ENCODE data around the gene SNED1.
A peak's percentile ranks its signal among the peaks of the same experiment; 100 is the strongest.

Gene SNED1

DNA sequence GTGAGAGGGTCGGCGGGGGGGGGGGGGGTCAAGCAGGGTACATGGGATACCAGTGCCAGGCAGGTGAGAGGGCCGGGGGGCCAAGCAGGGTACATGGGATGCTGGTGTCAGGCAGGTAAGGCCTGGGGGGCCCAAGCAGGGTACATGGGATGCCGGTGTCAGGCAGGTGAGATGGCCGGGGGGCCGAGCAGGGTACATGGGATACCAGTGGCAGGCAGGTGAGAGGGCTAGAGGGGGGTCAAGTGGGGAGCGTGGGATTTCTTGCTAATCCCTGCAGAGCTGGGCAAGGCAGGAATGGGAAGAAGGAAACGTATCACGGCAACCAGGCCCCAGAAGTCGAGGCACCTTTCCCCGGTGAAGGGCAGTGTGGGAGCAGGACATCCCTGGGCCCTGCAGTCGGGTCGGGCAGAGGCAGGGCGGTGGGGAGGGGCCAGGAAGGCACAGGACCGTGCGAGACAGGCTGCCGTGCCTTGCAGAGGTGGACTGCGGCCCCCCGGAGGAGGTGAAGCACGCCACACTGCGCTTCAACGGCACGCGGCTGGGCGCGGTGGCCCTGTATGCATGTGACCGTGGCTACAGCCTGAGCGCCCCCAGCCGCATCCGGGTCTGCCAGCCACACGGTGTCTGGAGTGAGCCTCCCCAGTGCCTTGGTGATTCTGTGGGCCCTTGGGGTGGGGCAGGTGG is 54.4 kb downstream of the SNED1 start:
- WGBS, 2 donors (ENCODE audit: extremely low coverage in 2 of 2, insufficient read length in 2 of 2, insufficient replicate concordance in 1 of 2), result no CpG with 5 or more reads among the region's 31 CpGs
- H3K36me3 ChIP-seq (replicated peaks in 1 of 2; ENCODE audit: control insufficient read depth in 2 of 2, insufficient read depth in 2 of 2, low read length in 2 of 2), result no peaks in the 10 kb centered on the region
- no peak for DNase-seq (ENCODE audit: low spot score)

DNA sequence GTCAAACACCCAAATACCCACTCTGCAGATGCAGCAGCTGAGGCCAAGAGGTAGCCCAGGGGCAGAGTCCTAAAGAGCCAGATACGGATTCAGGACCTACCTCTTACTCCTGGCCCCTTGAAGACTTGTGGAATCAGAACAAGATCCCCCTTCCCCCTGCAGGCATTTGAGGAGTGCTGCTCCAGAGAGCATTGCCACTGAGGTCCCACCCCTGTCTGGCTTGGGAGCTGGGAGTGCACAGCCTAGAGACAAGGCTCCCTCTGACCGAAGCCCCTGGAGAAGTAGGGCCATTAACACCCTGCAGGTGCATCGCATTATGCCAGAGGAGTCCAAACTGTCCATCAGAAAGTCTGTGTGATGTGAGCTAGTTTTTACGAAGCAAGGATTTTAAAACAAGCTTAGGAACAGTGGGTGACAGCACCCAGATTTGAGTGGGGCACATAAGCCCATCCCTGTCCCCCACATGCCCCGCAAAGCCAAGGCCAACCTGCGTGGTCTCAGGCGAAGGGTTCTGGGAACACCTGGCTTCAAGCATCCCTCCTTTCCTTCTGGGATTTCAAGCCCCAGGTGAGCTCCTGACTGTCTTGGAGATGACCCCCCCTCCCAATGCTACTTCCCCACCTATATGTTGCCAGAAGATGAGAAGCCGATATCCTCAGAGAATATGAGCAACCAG is 55.3 kb downstream of the SNED1 start:
- no peak overlapping the region for H2BK12ac ChIP-seq (ENCODE audit: low read length)

More for the DNA sequence above, 54.4 kb downstream of the SNED1 start:
- no peak overlapping the region for H3K4ac ChIP-seq (ENCODE audit: low read length)
- H3K23ac ChIP-seq (ENCODE audit: low read depth, low read length, poor library complexity), result no peak overlapping the region
- peaks cover 0 to 29% (median 2%) of the 10 kb centered on the region in 3 experiments for H3K27me3 ChIP-seq (ENCODE audit: control insufficient read depth in 3 of 3, insufficient read depth in 3 of 3, low read depth in 1 of 3, low read length in 3 of 3)
- H2AFZ ChIP-seq (ENCODE audit: low read length), result no peak overlapping the region
- H2BK15ac ChIP-seq (ENCODE audit: low read length), result no peak overlapping the region
- no peak overlapping the region for H4K8ac ChIP-seq (ENCODE audit: low read depth, low read length)
- H3K4me1 ChIP-seq (ENCODE audit: control insufficient read depth in 2 of 2, insufficient read depth in 1 of 2, low read depth in 1 of 2, low read length in 2 of 2), result no peaks in the 10 kb centered on the region
- H2AK5ac ChIP-seq (ENCODE audit: low read depth, low read length), result no peak overlapping the region
- no peak overlapping the region for H2BK12ac ChIP-seq (ENCODE audit: low read length)
- no peak overlapping the region for H2BK5ac ChIP-seq (ENCODE audit: low read length)
- H3K14ac ChIP-seq (ENCODE audit: low read length), result peak overlapping the region; percentile 21
- H3K18ac ChIP-seq (ENCODE audit: low read length), result no peak overlapping the region
- H3K9ac ChIP-seq (ENCODE audit: low read depth, low read length, poor library complexity), result no peak overlapping the region
- no peak overlapping the region for H4K91ac ChIP-seq (ENCODE audit: low read depth, low read length, poor library complexity)
- H3K9me3 ChIP-seq (replicated peaks in 1 of 2; ENCODE audit: control insufficient read depth in 2 of 2, insufficient read depth in 1 of 2, low read depth in 1 of 2, low read length in 2 of 2), result no peaks in the 10 kb centered on the region
- no peak overlapping the region for H3K27ac ChIP-seq (replicated peaks; ENCODE audit: low read length)
- no peak overlapping the region for H2BK120ac ChIP-seq (ENCODE audit: low read depth, low read length)
- peaks cover 3% of the 10 kb centered on the region for H3K79me1 ChIP-seq (ENCODE audit: low read depth, low read length)
- no peak overlapping the region for H3K4me3 ChIP-seq (ENCODE audit: low read length in 2 of 2)
- no peak overlapping the region for H3K4me2 ChIP-seq (ENCODE audit: insufficient read depth, low read length, poor library complexity, severe bottlenecking)

GRCh38 chr2:241061275-241061674 is 62.9 kb downstream of the SNED1 start:
- Histone ChIP-seq H3K27me3 (ENCODE audit: control insufficient read depth in 3 of 3, insufficient read depth in 3 of 3, low read depth in 1 of 3, low read length in 3 of 3) (peaks cover 0 to 43% (median 0%) of the 10 kb centered on the region in 3 experiments), H3K18ac (ENCODE audit: low read length) (no peak overlapping the region), H3K4me1 (ENCODE audit: control insufficient read depth in 2 of 2, insufficient read depth in 1 of 2, low read depth in 1 of 2, low read length in 2 of 2) (peaks cover 0 to 3% of the 10 kb centered on the region in 2 donors), H4K91ac (ENCODE audit: low read depth, low read length, poor library complexity) (no peak overlapping the region), H3K4me3 (ENCODE audit: low read length in 2 of 2) (no peak overlapping the region), H3K36me3 (replicated peaks in 1 of 2; ENCODE audit: control insufficient read depth in 2 of 2, insufficient read depth in 2 of 2, low read length in 2 of 2) (no peaks in the 10 kb centered on the region), H3K27ac (replicated peaks; ENCODE audit: low read length) (no peak overlapping the region), H2AFZ (ENCODE audit: low read length) (no peak overlapping the region), H3K4me2 (ENCODE audit: insufficient read depth, low read length, poor library complexity, severe bottlenecking) (no peak overlapping the region), H3K23ac (ENCODE audit: low read depth, low read length, poor library complexity) (no peak overlapping the region), H3K9me3 (replicated peaks in 1 of 2; ENCODE audit: control insufficient read depth in 2 of 2, insufficient read depth in 1 of 2, low read depth in 1 of 2, low read length in 2 of 2) (no peaks in the 10 kb centered on the region), H4K8ac (ENCODE audit: low read depth, low read length) (no peak overlapping the region), H3K14ac (ENCODE audit: low read length) (no peak overlapping the region), H2BK120ac (ENCODE audit: low read depth, low read length) (no peak overlapping the region), H3K4ac (ENCODE audit: low read length) (no peak overlapping the region), H2BK5ac (ENCODE audit: low read length) (no peak overlapping the region), H2BK15ac (ENCODE audit: low read length) (no peak overlapping the region), H3K79me1 (ENCODE audit: low read depth, low read length) (no peaks in the 10 kb centered on the region), H3K9ac (ENCODE audit: low read depth, low read length, poor library complexity) (no peak overlapping the region), H2AK5ac (ENCODE audit: low read depth, low read length) (no peak overlapping the region), H2BK12ac (ENCODE audit: low read length) (no peak overlapping the region)
- no CpG with 5 or more reads among the region's 6 CpGs for WGBS, 2 donors (ENCODE audit: extremely low coverage in 2 of 2, insufficient read length in 2 of 2, insufficient replicate concordance in 1 of 2)
- DNase-seq (ENCODE audit: low spot score), result no peak

More for the DNA sequence above, 55.3 kb downstream of the SNED1 start:
- Histone ChIP-seq H3K36me3 (replicated peaks in 1 of 2; ENCODE audit: control insufficient read depth in 2 of 2, insufficient read depth in 2 of 2, low read length in 2 of 2) (no peaks in the 10 kb centered on the region), H3K9me3 (replicated peaks in 1 of 2; ENCODE audit: control insufficient read depth in 2 of 2, insufficient read depth in 1 of 2, low read depth in 1 of 2, low read length in 2 of 2) (no peaks in the 10 kb centered on the region), H4K8ac (ENCODE audit: low read depth, low read length) (no peak overlapping the region), H3K79me1 (ENCODE audit: low read depth, low read length) (peaks cover 3% of the 10 kb centered on the region), H2BK120ac (ENCODE audit: low read depth, low read length) (no peak overlapping the region), H3K4me2 (ENCODE audit: insufficient read depth, low read length, poor library complexity, severe bottlenecking) (no peak overlapping the region), H3K23ac (ENCODE audit: low read depth, low read length, poor library complexity) (no peak overlapping the region), H3K27ac (replicated peaks; ENCODE audit: low read length) (no peak overlapping the region), H2AFZ (ENCODE audit: low read length) (no peak overlapping the region), H3K4me1 (ENCODE audit: control insufficient read depth in 2 of 2, insufficient read depth in 1 of 2, low read depth in 1 of 2, low read length in 2 of 2) (no peaks in the 10 kb centered on the region), H2BK5ac (ENCODE audit: low read length) (no peak overlapping the region), H3K14ac (ENCODE audit: low read length) (peak overlapping the region; percentile 38), H3K9ac (ENCODE audit: low read depth, low read length, poor library complexity) (no peak overlapping the region), H3K4ac (ENCODE audit: low read length) (no peak overlapping the region), H3K18ac (ENCODE audit: low read length) (no peak overlapping the region), H2AK5ac (ENCODE audit: low read depth, low read length) (no peak overlapping the region), H4K91ac (ENCODE audit: low read depth, low read length, poor library complexity) (no peak overlapping the region), H2BK15ac (ENCODE audit: low read length) (no peak overlapping the region), H3K4me3 (ENCODE audit: low read length in 2 of 2) (no peak overlapping the region), H3K27me3 (ENCODE audit: control insufficient read depth in 3 of 3, insufficient read depth in 3 of 3, low read depth in 1 of 3, low read length in 3 of 3) (peaks cover 0 to 27% (median 2%) of the 10 kb centered on the region in 3 experiments)
- DNase-seq (ENCODE audit: low spot score), result no peak
- WGBS, 2 donors (ENCODE audit: extremely low coverage in 2 of 2, insufficient read length in 2 of 2, insufficient replicate concordance in 1 of 2), result no CpG with 5 or more reads among the region's 8 CpGs

DNA sequence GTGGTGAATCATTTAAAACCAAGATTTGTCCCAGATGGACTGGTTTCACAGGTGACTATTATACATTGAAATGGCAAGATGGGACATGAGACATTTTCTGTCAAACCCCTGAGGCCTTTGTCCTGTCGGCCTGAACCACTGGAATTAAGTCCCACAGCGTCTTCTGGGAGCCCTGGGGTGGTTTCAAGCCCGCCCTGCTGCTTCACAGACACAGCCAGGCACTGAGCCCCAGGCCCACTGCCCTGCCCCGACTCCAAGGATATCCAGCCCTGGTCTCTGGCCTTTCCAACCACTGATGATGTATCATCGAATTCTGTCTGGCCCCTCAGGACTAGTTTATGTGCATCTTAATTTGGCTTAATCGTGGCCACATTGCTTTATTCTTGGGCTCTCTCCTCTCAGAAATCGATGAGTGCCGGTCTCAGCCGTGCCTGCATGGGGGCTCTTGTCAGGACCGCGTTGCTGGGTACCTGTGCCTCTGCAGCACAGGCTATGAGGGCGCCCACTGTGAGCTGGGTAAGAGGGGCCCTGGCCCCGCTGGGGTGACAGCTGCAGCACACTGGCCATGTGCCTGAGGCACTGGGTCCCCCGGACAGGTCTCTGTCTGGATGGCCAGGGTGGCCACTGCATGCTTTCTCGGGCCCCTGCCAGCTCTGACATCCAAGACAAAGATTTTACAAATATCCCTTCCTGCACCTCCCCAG is 64.1 kb downstream of the SNED1 start:
- H3K4me2 ChIP-seq (ENCODE audit: insufficient read depth, low read length, poor library complexity, severe bottlenecking), result no peak overlapping the region
- WGBS, 2 donors (ENCODE audit: extremely low coverage in 2 of 2, insufficient read length in 2 of 2, insufficient replicate concordance in 1 of 2), result no CpG with 5 or more reads among the region's 15 CpGs
- peak overlapping the region; percentile 31 for H3K14ac ChIP-seq (ENCODE audit: low read length)
- H4K8ac ChIP-seq (ENCODE audit: low read depth, low read length), result peak overlapping the region; percentile 17
- H2BK15ac ChIP-seq (ENCODE audit: low read length), result no peak overlapping the region
- no peaks in the 10 kb centered on the region for H3K36me3 ChIP-seq (replicated peaks in 1 of 2; ENCODE audit: control insufficient read depth in 2 of 2, insufficient read depth in 2 of 2, low read length in 2 of 2)
- H3K4me3 ChIP-seq (ENCODE audit: low read length in 2 of 2), result no peak overlapping the region
- no peak overlapping the region for H2AK5ac ChIP-seq (ENCODE audit: low read depth, low read length)
- H3K4ac ChIP-seq (ENCODE audit: low read length), result no peak overlapping the region
- no peak for DNase-seq (ENCODE audit: low spot score)
- H2AFZ ChIP-seq (ENCODE audit: low read length), result no peak overlapping the region
- H3K27ac ChIP-seq (replicated peaks; ENCODE audit: low read length), result no peak overlapping the region
- no peak overlapping the region for H4K91ac ChIP-seq (ENCODE audit: low read depth, low read length, poor library complexity)
- no peak overlapping the region for H3K18ac ChIP-seq (ENCODE audit: low read length)
- peaks cover 0 to 3% of the 10 kb centered on the region in 2 donors for H3K4me1 ChIP-seq (ENCODE audit: control insufficient read depth in 2 of 2, insufficient read depth in 1 of 2, low read depth in 1 of 2, low read length in 2 of 2)
- no peak overlapping the region for H2BK120ac ChIP-seq (ENCODE audit: low read depth, low read length)
- peaks cover 0 to 53% (median 0%) of the 10 kb centered on the region in 3 experiments for H3K27me3 ChIP-seq (ENCODE audit: control insufficient read depth in 3 of 3, insufficient read depth in 3 of 3, low read depth in 1 of 3, low read length in 3 of 3)
- H3K23ac ChIP-seq (ENCODE audit: low read depth, low read length, poor library complexity), result no peak overlapping the region
- no peak overlapping the region for H2BK5ac ChIP-seq (ENCODE audit: low read length)
- no peaks in the 10 kb centered on the region for H3K9me3 ChIP-seq (replicated peaks in 1 of 2; ENCODE audit: control insufficient read depth in 2 of 2, insufficient read depth in 1 of 2, low read depth in 1 of 2, low read length in 2 of 2)
- peaks cover 2% of the 10 kb centered on the region for H3K79me1 ChIP-seq (ENCODE audit: low read depth, low read length)
- no peak overlapping the region for H3K9ac ChIP-seq (ENCODE audit: low read depth, low read length, poor library complexity)
- no peak overlapping the region for H2BK12ac ChIP-seq (ENCODE audit: low read length)
